ENCODE data around the gene APOC1.
"Not testable (repeated sequence)": the region's sequence is repeated elsewhere in the genome, so short reads cannot be mapped to it uniquely, and the experiment has no call there.

Gene APOC1

GRCh38 chr19:44874317-44874716 is 40.1 kb upstream of the APOC1 start:
- DNase-seq (ENCODE audit: extremely low read depth, low read depth), result no peak

DNA sequence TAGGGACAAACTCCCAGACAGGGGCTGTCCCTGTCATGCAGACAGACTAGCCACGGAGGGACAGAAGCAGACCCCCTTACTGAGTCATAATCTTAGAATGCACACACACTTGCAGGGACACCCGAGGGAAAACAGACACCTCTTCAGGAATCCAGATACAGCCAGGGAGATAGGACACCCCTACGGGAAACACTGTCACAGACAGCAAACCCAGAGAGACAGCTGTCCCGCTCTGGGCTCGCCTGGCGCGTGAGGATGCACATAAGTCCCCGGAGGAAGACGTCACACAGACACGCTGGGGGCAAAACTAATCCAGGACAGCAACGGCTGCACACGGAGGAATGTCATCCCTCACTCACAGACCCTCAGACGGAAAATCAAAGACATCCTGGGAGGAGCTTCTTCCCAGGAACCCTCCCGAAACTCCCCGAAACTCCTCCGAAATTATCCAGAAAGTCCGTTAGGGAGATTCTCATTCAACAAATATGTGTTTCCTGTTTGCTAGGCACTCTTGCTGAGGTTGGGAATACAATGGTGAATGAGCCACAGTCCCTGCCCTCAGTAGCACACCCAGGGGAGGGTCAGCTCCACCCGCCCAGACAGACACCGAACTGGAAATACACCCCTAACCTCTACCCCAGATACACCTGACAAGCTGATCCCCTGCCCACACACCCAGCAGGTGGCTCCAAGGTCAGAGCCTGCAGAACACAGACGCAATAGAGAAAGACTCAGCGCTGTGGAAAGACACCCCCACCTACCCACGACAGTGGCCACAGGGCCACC is 38.5 kb upstream of the APOC1 start:
- no peak for DNase-seq (ENCODE audit: extremely low read depth, low read depth)
- TF ChIP-seq CTCF (IDR thresholded peaks at IDR 0.05; ENCODE audit: low read depth, low read length), result no peak

More at GRCh38 chr19:44874317-44874716, 40.1 kb upstream of the APOC1 start:
- no peak for TF ChIP-seq CTCF (IDR thresholded peaks at IDR 0.05; ENCODE audit: low read depth, low read length)

DNA sequence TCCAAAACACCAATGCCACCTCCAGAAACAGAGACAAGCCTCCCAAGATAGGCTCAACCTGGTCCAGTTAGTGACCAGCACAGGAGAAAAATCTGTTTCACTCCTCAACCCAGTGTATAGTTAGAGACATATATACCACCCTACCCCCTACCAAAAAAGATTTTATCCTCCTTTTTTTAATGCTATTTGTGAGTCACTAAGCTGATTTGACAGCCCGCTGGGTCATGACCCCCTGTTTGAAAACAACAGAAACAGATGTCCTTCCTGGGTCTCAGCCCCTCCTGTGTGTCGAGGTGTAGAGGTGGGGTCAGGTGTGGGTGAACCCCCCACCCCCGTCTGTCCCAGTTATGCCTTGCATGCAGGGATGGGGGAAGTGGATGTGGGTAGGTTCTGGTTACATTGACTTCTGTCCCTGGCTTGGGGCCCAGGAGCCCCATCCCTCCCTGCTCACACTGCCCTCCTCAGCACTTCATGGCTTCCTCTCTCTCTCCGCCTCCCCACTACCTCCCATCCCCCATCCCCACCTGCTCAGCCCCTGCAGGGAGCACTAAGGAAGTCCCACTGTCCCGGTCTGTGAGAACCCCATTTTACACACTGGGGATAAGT is 37.4 kb upstream of the APOC1 start:
- no peak for TF ChIP-seq CTCF (IDR thresholded peaks at IDR 0.05; ENCODE audit: low read depth, low read length)
- no peak for DNase-seq (ENCODE audit: extremely low read depth, low read depth)

DNA sequence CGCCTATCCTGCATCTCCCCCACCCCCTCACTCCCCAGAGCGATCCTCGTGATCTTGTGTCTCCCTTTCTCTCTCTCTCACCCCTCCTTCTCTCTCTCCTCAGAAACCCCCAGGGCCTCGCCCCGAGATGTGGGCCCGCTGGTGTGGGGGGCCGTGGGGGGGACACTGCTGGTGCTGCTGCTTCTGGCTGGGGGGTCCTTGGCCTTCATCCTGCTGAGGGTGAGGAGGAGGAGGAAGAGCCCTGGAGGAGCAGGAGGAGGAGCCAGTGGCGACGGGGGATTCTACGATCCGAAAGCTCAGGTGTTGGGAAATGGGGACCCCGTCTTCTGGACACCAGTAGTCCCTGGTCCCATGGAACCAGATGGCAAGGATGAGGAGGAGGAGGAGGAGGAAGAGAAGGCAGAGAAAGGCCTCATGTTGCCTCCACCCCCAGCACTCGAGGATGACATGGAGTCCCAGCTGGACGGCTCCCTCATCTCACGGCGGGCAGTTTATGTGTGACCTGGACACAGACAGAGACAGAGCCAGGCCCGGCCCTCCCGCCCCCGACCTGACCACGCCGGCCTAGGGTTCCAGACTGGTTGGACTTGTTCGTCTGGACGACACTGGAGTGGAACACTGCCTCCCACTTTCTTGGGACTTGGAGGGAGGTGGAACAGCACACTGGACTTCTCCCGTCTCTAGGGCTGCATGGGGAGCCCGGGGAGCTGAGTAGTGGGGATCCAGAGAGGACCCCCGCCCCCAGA is 36.1 kb upstream of the APOC1 start:
- no peak for TF ChIP-seq CTCF (IDR thresholded peaks at IDR 0.05; ENCODE audit: low read depth, low read length)
- no peak for DNase-seq (ENCODE audit: extremely low read depth, low read depth)

- DNase-seq (ENCODE audit: extremely low read depth, low read depth), result no peak
- TF ChIP-seq CTCF (IDR thresholded peaks at IDR 0.05; ENCODE audit: low read depth, low read length), result no peak
Observed at GRCh38 chr19:44879309-44880065, 34.9 kb upstream of the APOC1 start.

DNA sequence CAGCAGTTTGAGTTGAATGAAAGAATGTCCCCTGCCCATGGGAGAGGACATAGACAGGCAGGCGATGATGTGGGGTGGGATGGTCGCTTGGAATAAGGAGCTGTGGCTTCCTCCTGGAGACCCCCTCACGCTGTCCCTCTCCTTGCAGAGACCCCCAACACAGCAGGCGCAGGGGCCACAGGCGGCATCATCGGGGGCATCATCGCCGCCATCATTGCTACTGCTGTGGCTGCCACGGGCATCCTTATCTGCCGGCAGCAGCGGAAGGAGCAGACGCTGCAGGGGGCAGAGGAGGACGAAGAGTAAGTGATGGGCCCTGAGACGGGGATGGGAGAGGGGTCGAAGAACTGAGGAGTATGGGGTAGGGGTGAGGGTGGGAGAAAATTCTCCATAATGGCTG is 32.3 kb upstream of the APOC1 start:
- no peak for TF ChIP-seq CTCF (IDR thresholded peaks at IDR 0.05; ENCODE audit: low read depth, low read length)
- no peak for DNase-seq (ENCODE audit: extremely low read depth, low read depth)

GRCh38 chr19:44882619-44883397 is 31.6 kb upstream of the APOC1 start:
- not testable (repeated sequence) for DNase-seq (ENCODE audit: extremely low read depth, low read depth)

Measured in AG09319 (cell line).